Panc1 (cell line): ENCODE data around the gene CPA3.

Experiments used
- POLR2AphosphoS5 ChIP-seq: IDR thresholded peaks from 2 replicates; pipeline ENCODE4 v1.6.1; 2012; ENCODE audit warnings: mild to moderate bottlenecking, low read depth, low read length, moderate library complexity
- SIN3A ChIP-seq: IDR thresholded peaks from 2 replicates; pipeline ENCODE4 v1.6.1; 2012; ENCODE audit warnings: low read depth, mild to moderate bottlenecking, low read length, moderate library complexity, borderline replicate concordance; ENCODE audit not compliant: insufficient read depth
- TF ChIP-seq, protein P1 (sequence below): fragments of 450-650 bp; IDR thresholded peaks from 2 replicates; pipeline ENCODE4 v1.5.1; 2017; ENCODE audit warnings: mild to moderate bottlenecking
- TF ChIP-seq, protein P2 (sequence below), 2 experiments: IDR thresholded peaks; 2 replicates each; pipeline ENCODE4 v1.6.1; 2011 to 2012; ENCODE audit warnings: low read depth in 2 of 2, control low read depth in 1 of 2, low read length in 1 of 2, mild to moderate bottlenecking in 1 of 2, moderate library complexity in 1 of 2; ENCODE audit not compliant: insufficient read depth in 1 of 2

DNA sequence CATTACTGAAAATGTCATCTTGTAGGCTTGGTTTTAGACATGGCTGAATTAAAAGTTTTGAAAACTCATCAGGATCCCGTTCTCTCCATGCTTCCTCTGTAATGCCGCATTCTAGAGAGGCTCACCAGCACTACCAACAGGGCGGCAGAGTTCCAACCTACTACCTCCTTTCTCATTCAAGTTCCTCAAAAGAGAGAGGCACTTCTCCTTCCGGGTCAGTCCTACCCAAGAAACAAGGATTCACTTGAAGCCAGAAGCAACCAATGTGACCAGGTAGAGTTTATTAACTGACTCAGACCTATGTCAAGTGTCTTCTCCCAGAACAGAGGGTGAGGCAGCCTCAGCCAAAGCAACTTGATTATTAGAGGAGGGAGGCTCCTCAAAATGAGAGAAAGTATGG, 66.5 kb downstream of the CPA3 start:
- TF ChIP-seq, protein P1, sequence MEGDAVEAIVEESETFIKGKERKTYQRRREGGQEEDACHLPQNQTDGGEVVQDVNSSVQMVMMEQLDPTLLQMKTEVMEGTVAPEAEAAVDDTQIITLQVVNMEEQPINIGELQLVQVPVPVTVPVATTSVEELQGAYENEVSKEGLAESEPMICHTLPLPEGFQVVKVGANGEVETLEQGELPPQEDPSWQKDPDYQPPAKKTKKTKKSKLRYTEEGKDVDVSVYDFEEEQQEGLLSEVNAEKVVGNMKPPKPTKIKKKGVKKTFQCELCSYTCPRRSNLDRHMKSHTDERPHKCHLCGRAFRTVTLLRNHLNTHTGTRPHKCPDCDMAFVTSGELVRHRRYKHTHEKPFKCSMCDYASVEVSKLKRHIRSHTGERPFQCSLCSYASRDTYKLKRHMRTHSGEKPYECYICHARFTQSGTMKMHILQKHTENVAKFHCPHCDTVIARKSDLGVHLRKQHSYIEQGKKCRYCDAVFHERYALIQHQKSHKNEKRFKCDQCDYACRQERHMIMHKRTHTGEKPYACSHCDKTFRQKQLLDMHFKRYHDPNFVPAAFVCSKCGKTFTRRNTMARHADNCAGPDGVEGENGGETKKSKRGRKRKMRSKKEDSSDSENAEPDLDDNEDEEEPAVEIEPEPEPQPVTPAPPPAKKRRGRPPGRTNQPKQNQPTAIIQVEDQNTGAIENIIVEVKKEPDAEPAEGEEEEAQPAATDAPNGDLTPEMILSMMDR: 0 out of 2 replicates have a peak, but pooled peaks have one; percentile 8
- TF ChIP-seq, protein P2, sequence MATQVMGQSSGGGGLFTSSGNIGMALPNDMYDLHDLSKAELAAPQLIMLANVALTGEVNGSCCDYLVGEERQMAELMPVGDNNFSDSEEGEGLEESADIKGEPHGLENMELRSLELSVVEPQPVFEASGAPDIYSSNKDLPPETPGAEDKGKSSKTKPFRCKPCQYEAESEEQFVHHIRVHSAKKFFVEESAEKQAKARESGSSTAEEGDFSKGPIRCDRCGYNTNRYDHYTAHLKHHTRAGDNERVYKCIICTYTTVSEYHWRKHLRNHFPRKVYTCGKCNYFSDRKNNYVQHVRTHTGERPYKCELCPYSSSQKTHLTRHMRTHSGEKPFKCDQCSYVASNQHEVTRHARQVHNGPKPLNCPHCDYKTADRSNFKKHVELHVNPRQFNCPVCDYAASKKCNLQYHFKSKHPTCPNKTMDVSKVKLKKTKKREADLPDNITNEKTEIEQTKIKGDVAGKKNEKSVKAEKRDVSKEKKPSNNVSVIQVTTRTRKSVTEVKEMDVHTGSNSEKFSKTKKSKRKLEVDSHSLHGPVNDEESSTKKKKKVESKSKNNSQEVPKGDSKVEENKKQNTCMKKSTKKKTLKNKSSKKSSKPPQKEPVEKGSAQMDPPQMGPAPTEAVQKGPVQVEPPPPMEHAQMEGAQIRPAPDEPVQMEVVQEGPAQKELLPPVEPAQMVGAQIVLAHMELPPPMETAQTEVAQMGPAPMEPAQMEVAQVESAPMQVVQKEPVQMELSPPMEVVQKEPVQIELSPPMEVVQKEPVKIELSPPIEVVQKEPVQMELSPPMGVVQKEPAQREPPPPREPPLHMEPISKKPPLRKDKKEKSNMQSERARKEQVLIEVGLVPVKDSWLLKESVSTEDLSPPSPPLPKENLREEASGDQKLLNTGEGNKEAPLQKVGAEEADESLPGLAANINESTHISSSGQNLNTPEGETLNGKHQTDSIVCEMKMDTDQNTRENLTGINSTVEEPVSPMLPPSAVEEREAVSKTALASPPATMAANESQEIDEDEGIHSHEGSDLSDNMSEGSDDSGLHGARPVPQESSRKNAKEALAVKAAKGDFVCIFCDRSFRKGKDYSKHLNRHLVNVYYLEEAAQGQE (IDR thresholded peaks at IDR 0.05; ENCODE audit: insufficient read depth in 1 of 2, low read depth in 2 of 2, low read length in 1 of 2): no peak
- TF ChIP-seq SIN3A: no peak
- TF ChIP-seq POLR2AphosphoS5: no peak
